ENCODE data around the gene TMEM150B. TPM values are rescaled to one million over a fixed set of nuclear protein-coding genes. Genes with fewer than 3 reads are reported as not detected.

The TMEM150B gene
- polyA plus RNA-seq, 2 of the 4 experiments (the other 2 are of a cell fraction) = 0.26 to 0.39 TPM

GRCh38 chr19:55306712-55307111 lies 18.4 kb downstream of the TMEM150B start:
- TF ChIP-seq E2F6 (IDR thresholded peaks at IDR 0.05; ENCODE audit: borderline replicate concordance, low read depth) (no peak), GATA3 (IDR thresholded peaks at IDR 0.05; ENCODE audit: borderline replicate concordance) (no peak), USF2 (IDR thresholded peaks at IDR 0.05) (no peak), CHD2 (IDR thresholded peaks at IDR 0.05; ENCODE audit: low read length, partially characterized antibody) (no peak), PHF8 (IDR thresholded peaks at IDR 0.05; ENCODE audit: borderline replicate concordance, low read depth) (no peak)
- Histone ChIP-seq H3K4me1 (peaks cover 3% of the 10 kb centered on the region; the same call in 1 of the 3 replicates), H3K4me3 (no peak overlapping the region), H3K4me2 (no peak overlapping the region), H3K9me3 (no peaks in the 10 kb centered on the region), H3K27ac (no peak overlapping the region)
- DNase-seq (ENCODE audit: low read depth in 1 of 2, low spot score in 1 of 2) (no peak), FAIRE-seq (no peak), ATAC-seq (no peak)
- CTCF ChIA-PET = interaction anchor here (0.8 to 10.1 kb wide), 10 partner anchors 13 to 197 kb away, joined by 3 to 306 read pairs (median 4); partner anchors contain the start of genes KMT5C, TMEM150B and TMEM238
- POLR2A ChIA-PET = interaction anchor here (1.5 kb wide), 1 partner anchor 33 kb away, joined by 6 read pairs; the partner anchor contains the start of gene KMT5C
- WGBS (ENCODE audit: missing lambda C conversion rate) = 88% methylated on average over 3 of the region's 3 CpGs

GRCh38 chr19:55305983-55306562 lies 19.1 kb downstream of the TMEM150B start:
- DNase-seq (ENCODE audit: low read depth in 1 of 2, low spot score in 1 of 2) (peak in 1 of 2 experiments; percentile 57), ATAC-seq (peak in 1 of 2 experiments; percentile 4; a peak in 2 of 6 replicates), FAIRE-seq (no peak)
- Histone ChIP-seq H3K27ac (no peak overlapping the region), H3K4me2 (no peak overlapping the region), H3K9me3 (no peaks in the 10 kb centered on the region), H3K4me3 (no peak overlapping the region), H3K4me1 (peaks cover 6% of the 10 kb centered on the region; the same call in 2 of the 3 replicates)
- ChIA-PET POLR2A (interaction anchor here (1.5 kb wide), 1 partner anchor 33 kb away, joined by 6 read pairs; the partner anchor contains the start of gene KMT5C), CTCF (interaction anchor here (0.8 to 10.1 kb wide), 10 partner anchors 12 to 198 kb away, joined by 3 to 306 read pairs (median 4); partner anchors contain the start of genes KMT5C, TMEM150B and TMEM238)
- 89% methylated on average over 17 of the region's 17 CpGs for WGBS (ENCODE audit: missing lambda C conversion rate)
- no peak for TF ChIP-seq PHF8 (IDR thresholded peaks at IDR 0.05; ENCODE audit: borderline replicate concordance, low read depth)
- TF ChIP-seq JUNB (IDR thresholded peaks at IDR 0.05) = no peak
- TF ChIP-seq SMC3 (IDR thresholded peaks at IDR 0.05) = no peak
- TF ChIP-seq FOSL2 (IDR thresholded peaks at IDR 0.05) = no peak
- no peak for TF ChIP-seq FOSL2 (CRISPR knock-in tag; IDR thresholded peaks at IDR 0.05)
- TF ChIP-seq CEBPB (IDR thresholded peaks at IDR 0.05) = no peak
- TF ChIP-seq RARB (CRISPR knock-in tag; IDR thresholded peaks at IDR 0.05) = no peak
- TF ChIP-seq USF2 (IDR thresholded peaks at IDR 0.05) = no peak

- CTCF ChIA-PET = interaction anchor here (0.9 to 10.1 kb wide), 7 partner anchors 12 to 198 kb away, joined by 4 to 306 read pairs (median 10); partner anchors contain the start of genes KMT5C, TMEM150B and TMEM238
- TF ChIP-seq FOXS1 (CRISPR knock-in tag; IDR thresholded peaks at IDR 0.05) = peak; percentile 38; the same call in 1 of the 2 replicates
- TF ChIP-seq BCL3 (IDR thresholded peaks at IDR 0.05) = no peak
- WGBS (ENCODE audit: missing lambda C conversion rate) = 67% methylated on average over 9 of the region's 9 CpGs
- FAIRE-seq (no peak), DNase-seq (ENCODE audit: low read depth in 1 of 2, low spot score in 1 of 2) (peak; percentile 62 to 66), ATAC-seq (peak; percentile 35 to 75; a peak in 3 of 6 replicates)
- Histone ChIP-seq H3K4me3 (no peak overlapping the region), H3K27ac (no peak overlapping the region), H3K4me2 (no peak overlapping the region), H3K4me1 (peaks cover 6% of the 10 kb centered on the region; the same call in 2 of the 3 replicates), H3K9me3 (no peaks in the 10 kb centered on the region)
- POLR2A ChIA-PET = interaction anchor here (1.0 to 1.5 kb wide), 2 partner anchors 34 kb away, joined by 3 to 6 read pairs; partner anchors contain the start of gene KMT5C
These were observed 19.6 kb downstream of the TMEM150B start for GRCh38 chr19:55305491-55305890.

- H3K4me1 ChIP-seq = peaks cover 6% of the 10 kb centered on the region; the same call in 2 of the 3 replicates
- no peak overlapping the region for H3K27ac ChIP-seq
- DNase-seq (ENCODE audit: low read depth in 1 of 2, low spot score in 1 of 2) (no peak), ATAC-seq (peak in 1 of 2 experiments; percentile 1; a peak in 1 of 6 replicates), FAIRE-seq (no peak)
- 79% methylated on average over 14 of the region's 14 CpGs for WGBS (ENCODE audit: missing lambda C conversion rate)
- no peaks in the 10 kb centered on the region for H3K9me3 ChIP-seq
- no peak for TF ChIP-seq EHMT2 (IDR thresholded peaks at IDR 0.05; ENCODE audit: low read depth)
- no peak for TF ChIP-seq JUN (IDR thresholded peaks at IDR 0.05)
- TF ChIP-seq CBX8 (IDR thresholded peaks at IDR 0.05) = no peak
- no peak for TF ChIP-seq NFE2L2 (conservative IDR thresholded peaks at IDR 0.05; ENCODE audit: low read length)
- TF ChIP-seq ZC3H11A (IDR thresholded peaks at IDR 0.05) = no peak
- no peak for TF ChIP-seq HOXA7 (CRISPR knock-in tag; IDR thresholded peaks at IDR 0.05)
- TF ChIP-seq E2F6 (IDR thresholded peaks at IDR 0.05; ENCODE audit: borderline replicate concordance, low read depth) = no peak
- TF ChIP-seq NR3C1 (IDR thresholded peaks at IDR 0.05) = no peak
- TF ChIP-seq MYC (IDR thresholded peaks at IDR 0.05; ENCODE audit: borderline replicate concordance, low read length) = no peak
- no peak for TF ChIP-seq ZNF302 (CRISPR knock-in tag; IDR thresholded peaks at IDR 0.05)
- TF ChIP-seq MAFK (IDR thresholded peaks at IDR 0.05; ENCODE audit: partially characterized antibody) = no peak
- H3K4me3 ChIP-seq = no peak overlapping the region
- ChIA-PET CTCF (interaction anchor here (0.8 to 10.1 kb wide), 6 partner anchors 13 to 178 kb away, joined by 3 to 306 read pairs (median 10); partner anchors contain the start of genes KMT5C, TMEM150B and TMEM238), POLR2A (interaction anchor here (1.0 kb wide), 1 partner anchor 34 kb away, joined by 3 read pairs; no protein-coding TSS in a partner anchor)
- H3K4me2 ChIP-seq = no peak overlapping the region
These were observed 20.2 kb downstream of the TMEM150B start for GRCh38 chr19:55304980-55305379.

All from A549 (cell line).